Endodermal cell (in vitro differentiated cells): ENCODE data around the gene MAST2. TPM values are rescaled to one million over a fixed set of nuclear protein-coding genes. Genes with fewer than 3 reads are reported as not detected.

Experiments used
- DNase-seq: peaks from one replicate; pipeline ENCODE4 v3.0.0-alpha.2; 2017
- H3K27ac ChIP-seq: 2 replicates; pipeline ENCODE4 v1.5.1; 2013; ENCODE audit warnings: mild to moderate bottlenecking, low read depth, low read length, moderate library complexity
- H3K27me3 ChIP-seq: 2 replicates; pipeline ENCODE4 v1.6.1; 2013; ENCODE audit warnings: mild to moderate bottlenecking, low read length, moderate library complexity; ENCODE audit not compliant: insufficient read depth, control insufficient read depth, poor library complexity, severe bottlenecking
- H3K36me3 ChIP-seq: 2 replicates; pipeline ENCODE4 v1.7.0; 2013; ENCODE audit warnings: mild to moderate bottlenecking, low read length, moderate library complexity; ENCODE audit not compliant: control insufficient read depth, insufficient read depth
- H3K4me1 ChIP-seq: one replicate; pipeline ENCODE4 v1.7.0; 2013; ENCODE audit warnings: low read length; ENCODE audit not compliant: control insufficient read depth, insufficient read depth
- H3K4me3 ChIP-seq: 2 replicates; pipeline ENCODE4 v1.5.1; 2013; ENCODE audit warnings: mild to moderate bottlenecking, low read length, moderate library complexity
- H3K9ac ChIP-seq: 2 replicates; pipeline ENCODE4 v1.6.1; 2013; ENCODE audit warnings: mild to moderate bottlenecking, low read length, moderate library complexity; ENCODE audit not compliant: poor library complexity, severe bottlenecking; ENCODE audit errors: extremely low read depth
- H3K9me3 ChIP-seq: 2 replicates; pipeline ENCODE4 v1.6.1; 2013; ENCODE audit warnings: mild to moderate bottlenecking, low read length, moderate library complexity; ENCODE audit not compliant: control insufficient read depth
- H3K27ac Mint-ChIP-seq: 2 replicates; pipeline ENCODE4 v1.8.0; 2020; ENCODE audit warnings: mixed read lengths
- H3K27me3 Mint-ChIP-seq: 2 replicates; pipeline ENCODE4 v1.8.0; 2021; ENCODE audit warnings: mild to moderate bottlenecking, mixed read lengths; ENCODE audit not compliant: insufficient read depth
- H3K36me3 Mint-ChIP-seq: 2 replicates; pipeline ENCODE4 v1.8.0; 2020; ENCODE audit warnings: low read depth, mixed read lengths
- H3K4me1 Mint-ChIP-seq: 2 replicates; pipeline ENCODE4 v1.8.0; 2020; ENCODE audit warnings: mixed read lengths
- H3K4me3 Mint-ChIP-seq: 2 replicates; pipeline ENCODE4 v1.8.0; 2020; ENCODE audit warnings: mild to moderate bottlenecking, moderate library complexity, mixed read lengths
- H3K9me3 Mint-ChIP-seq: 2 replicates; pipeline ENCODE4 v1.8.0; 2020; ENCODE audit warnings: mild to moderate bottlenecking, mixed read lengths
- WGBS, 2 experiments: methylation state at CpG; one replicate each; pipeline versions ENCODE4 v1.1.5 to v1.1.7; 2013; ENCODE audit warnings: missing lambda C conversion rate in 2 of 2, mixed read lengths in 1 of 2; ENCODE audit not compliant: insufficient coverage in 1 of 2, insufficient read length in 1 of 2; 5-methylcytosine and 5-hydroxymethylcytosine counted together
- total RNA-seq, 2 donors: library from RNA; stranded (reverse); fragmentation: NEBNext Ultra II Directional in 1 of 2; extraction: Animal tissue kit (Norgen Biotek cat#: 25700) in 1 of 2; gene quantifications; 2 replicates in 1 of 2; 3 replicates in 1 of 2; pipeline ENCODE4 v1.2.1, GENCODE V29; 2021
- TF ChIP-seq, protein P1 (sequence below): fragments of 200-600 bp; sonication (generic); conservative IDR thresholded peaks from 2 replicates; pipeline ENCODE4 v1.5.0; 2021; ENCODE audit warnings: antibody characterized with exemption, mild to moderate bottlenecking

Gene MAST2
- total RNA-seq, 2 donors from 2014 or later = 46.3 to 60.7 TPM

DNA sequence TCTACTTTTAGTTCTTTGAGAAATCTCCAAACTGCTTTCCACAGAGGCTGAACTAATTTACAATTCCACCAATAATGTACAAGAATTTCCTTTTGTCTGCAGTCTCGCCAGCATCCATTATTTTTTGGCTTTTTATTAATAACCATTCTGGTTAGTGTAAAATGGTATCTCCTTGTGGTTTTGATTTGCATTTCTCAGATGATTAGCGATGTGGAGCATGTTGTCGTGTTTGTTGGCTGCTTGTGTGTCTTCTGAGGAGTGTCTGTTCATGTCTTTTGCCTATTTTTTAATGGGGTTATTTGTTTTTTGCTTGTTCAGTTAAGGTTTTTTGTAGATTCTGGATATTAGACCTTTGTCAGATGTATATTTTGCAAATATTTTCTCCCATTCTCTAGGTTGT lies 131.5 kb downstream of the MAST2 start:
- Histone ChIP-seq H3K36me3 (peaks cover 3% of the 10 kb centered on the region), H3K4me1 (peaks cover under 1% of the 10 kb centered on the region), H3K4me3 (no peak overlapping the region), H3K27me3 (no peaks in the 10 kb centered on the region), H3K27ac (no peak overlapping the region), H3K9me3 (no peaks in the 10 kb centered on the region), H3K9ac (no peak overlapping the region)
- no peak for DNase-seq
- TF ChIP-seq, protein P1, sequence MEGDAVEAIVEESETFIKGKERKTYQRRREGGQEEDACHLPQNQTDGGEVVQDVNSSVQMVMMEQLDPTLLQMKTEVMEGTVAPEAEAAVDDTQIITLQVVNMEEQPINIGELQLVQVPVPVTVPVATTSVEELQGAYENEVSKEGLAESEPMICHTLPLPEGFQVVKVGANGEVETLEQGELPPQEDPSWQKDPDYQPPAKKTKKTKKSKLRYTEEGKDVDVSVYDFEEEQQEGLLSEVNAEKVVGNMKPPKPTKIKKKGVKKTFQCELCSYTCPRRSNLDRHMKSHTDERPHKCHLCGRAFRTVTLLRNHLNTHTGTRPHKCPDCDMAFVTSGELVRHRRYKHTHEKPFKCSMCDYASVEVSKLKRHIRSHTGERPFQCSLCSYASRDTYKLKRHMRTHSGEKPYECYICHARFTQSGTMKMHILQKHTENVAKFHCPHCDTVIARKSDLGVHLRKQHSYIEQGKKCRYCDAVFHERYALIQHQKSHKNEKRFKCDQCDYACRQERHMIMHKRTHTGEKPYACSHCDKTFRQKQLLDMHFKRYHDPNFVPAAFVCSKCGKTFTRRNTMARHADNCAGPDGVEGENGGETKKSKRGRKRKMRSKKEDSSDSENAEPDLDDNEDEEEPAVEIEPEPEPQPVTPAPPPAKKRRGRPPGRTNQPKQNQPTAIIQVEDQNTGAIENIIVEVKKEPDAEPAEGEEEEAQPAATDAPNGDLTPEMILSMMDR = no peak
- WGBS, 2 experiments = 85 to 100% methylated on average over 1 to 3 of the region's 3 CpGs
- Mint-ChIP-seq H3K27me3 (no peaks in the 10 kb centered on the region), H3K4me1 (peaks cover 19% of the 10 kb centered on the region), H3K9me3 (no peaks in the 10 kb centered on the region), H3K36me3 (peaks cover 15% of the 10 kb centered on the region), H3K4me3 (no peak overlapping the region), H3K27ac (peak overlapping the region; percentile 31)

DNA sequence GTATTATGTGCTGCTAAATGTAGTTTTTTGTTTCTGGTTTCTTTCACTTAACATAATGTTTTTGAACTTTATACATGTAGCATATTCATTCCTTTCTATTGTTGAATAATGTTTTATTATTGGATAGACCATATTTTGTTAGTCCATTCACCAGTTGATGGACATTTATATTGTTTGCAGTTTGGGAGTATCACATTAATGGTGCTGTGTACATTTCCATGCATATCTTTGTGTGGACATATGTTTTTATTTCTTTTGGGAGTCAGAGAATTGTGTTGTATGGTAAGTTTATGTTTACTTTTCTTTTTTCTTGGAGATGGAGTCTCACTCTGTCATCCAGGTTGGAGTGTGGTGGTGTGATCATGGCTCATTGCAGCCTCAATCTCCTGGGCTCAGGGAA lies 134.6 kb downstream of the MAST2 start:
- H3K27ac ChIP-seq = no peak overlapping the region
- peaks cover 3% of the 10 kb centered on the region for H3K36me3 ChIP-seq
- no peak overlapping the region for H3K4me3 Mint-ChIP-seq
- peaks cover 8% of the 10 kb centered on the region for H3K9me3 ChIP-seq
- no peaks in the 10 kb centered on the region for H3K27me3 ChIP-seq
- peaks cover 14% of the 10 kb centered on the region for H3K36me3 Mint-ChIP-seq
- H3K4me1 Mint-ChIP-seq = peaks cover 20% of the 10 kb centered on the region
- no peaks in the 10 kb centered on the region for H3K9me3 Mint-ChIP-seq
- TF ChIP-seq, protein P1 = no peak
- no peak for DNase-seq
- no peaks in the 10 kb centered on the region for H3K27me3 Mint-ChIP-seq
- H3K4me1 ChIP-seq = no peaks in the 10 kb centered on the region
- H3K9ac ChIP-seq = no peak overlapping the region
- H3K4me3 ChIP-seq = no peak overlapping the region
- H3K27ac Mint-ChIP-seq = no peak overlapping the region

DNA sequence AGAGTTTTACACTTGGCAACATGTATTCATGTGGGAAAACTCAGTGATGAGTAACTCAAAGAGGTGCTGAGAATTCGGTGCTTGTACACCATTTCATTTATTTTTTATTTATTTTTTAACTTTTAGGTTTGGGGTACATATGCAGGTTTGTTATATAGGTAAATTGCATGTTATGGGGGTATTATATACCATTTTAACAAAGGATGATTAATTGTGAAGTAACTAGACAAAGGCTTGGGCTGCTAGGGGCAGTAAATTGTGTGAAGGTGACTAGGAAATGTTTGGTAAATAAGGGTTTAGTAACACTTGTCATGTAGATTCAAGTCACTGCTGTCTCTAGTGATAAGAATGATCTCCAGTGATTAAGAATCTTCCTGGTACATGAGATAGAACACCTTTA lies 139.0 kb downstream of the MAST2 start:
- Histone ChIP-seq H3K27ac (no peak overlapping the region), H3K4me3 (no peak overlapping the region), H3K36me3 (peaks cover 3% of the 10 kb centered on the region), H3K9me3 (peaks cover 8% of the 10 kb centered on the region), H3K4me1 (peaks cover 14% of the 10 kb centered on the region), H3K9ac (no peak overlapping the region), H3K27me3 (no peaks in the 10 kb centered on the region)
- TF ChIP-seq, protein P1 = no peak
- H3K27ac Mint-ChIP-seq = no peak overlapping the region
- no CpG with 5 or more reads among the region's 1 CpG for WGBS, 2 experiments
- peaks cover 2% of the 10 kb centered on the region for H3K9me3 Mint-ChIP-seq
- DNase-seq = no peak
- peaks cover 29% of the 10 kb centered on the region for H3K4me1 Mint-ChIP-seq
- no peak overlapping the region for H3K4me3 Mint-ChIP-seq
- peaks cover 9% of the 10 kb centered on the region for H3K36me3 Mint-ChIP-seq
- no peaks in the 10 kb centered on the region for H3K27me3 Mint-ChIP-seq
